ENCODE results near the gene KDM6B. TPM values are rescaled to one million over a fixed set of nuclear protein-coding genes. Genes with fewer than 3 reads are reported as not detected.

KDM6B gene
- polyA plus RNA-seq, 4 donors: 8.4 to 26.1 (median 16.7) TPM

- whole genome bisulfite sequencing, 3 donors: 76 to 86% (median 81%) methylated on average over 9 of the region's 9 CpGs
- no peak for FAIRE-seq
- H3K27ac ChIP-seq (ENCODE audit: low read depth in 1 of 3, low read length in 2 of 3): no peak overlapping the region
- no peak overlapping the region for H3K4me3 ChIP-seq (ENCODE audit: low read depth in 1 of 3, low read length in 3 of 3)
- no peaks in the 10 kb centered on the region for H3K4me1 ChIP-seq (ENCODE audit: control insufficient read depth in 3 of 3, insufficient read depth in 2 of 3, low read depth in 1 of 3, low read length in 2 of 3)
- no peaks in the 10 kb centered on the region for H3K9me3 ChIP-seq (ENCODE audit: control insufficient read depth in 2 of 2, insufficient read depth in 1 of 2, low read depth in 1 of 2, low read length in 1 of 2)
- no peak for DNase-seq
- peaks cover 0 to 3% (median 0%) of the 10 kb centered on the region in 3 donors for H3K27me3 ChIP-seq (ENCODE audit: control insufficient read depth in 3 of 3, insufficient read depth in 3 of 3, low read length in 3 of 3)
- no peaks in the 10 kb centered on the region for H3K36me3 ChIP-seq (ENCODE audit: control insufficient read depth in 3 of 3, insufficient read depth in 2 of 3, low read depth in 1 of 3, low read length in 3 of 3)
Observed at GRCh38 chr17:7817643-7817964, 16.4 kb upstream of the KDM6B start.

GRCh38 chr17:7818026-7818425 lies 16.0 kb upstream of the KDM6B start:
- Histone ChIP-seq H3K9me3 (ENCODE audit: control insufficient read depth in 2 of 2, insufficient read depth in 1 of 2, low read depth in 1 of 2, low read length in 1 of 2) (no peaks in the 10 kb centered on the region), H3K4me1 (ENCODE audit: control insufficient read depth in 3 of 3, insufficient read depth in 2 of 3, low read depth in 1 of 3, low read length in 2 of 3) (no peaks in the 10 kb centered on the region), H3K4me3 (ENCODE audit: low read depth in 1 of 3, low read length in 3 of 3) (no peak overlapping the region), H3K36me3 (ENCODE audit: control insufficient read depth in 3 of 3, insufficient read depth in 2 of 3, low read depth in 1 of 3, low read length in 3 of 3) (no peaks in the 10 kb centered on the region), H3K27ac (ENCODE audit: low read depth in 1 of 3, low read length in 2 of 3) (no peak overlapping the region), H3K27me3 (ENCODE audit: control insufficient read depth in 3 of 3, insufficient read depth in 3 of 3, low read length in 3 of 3) (peaks cover 0 to 3% (median 0%) of the 10 kb centered on the region in 3 donors)
- 85 to 91% (median 87%) methylated on average over 10 of the region's 10 CpGs for WGBS, 3 donors
- DNase-seq (no peak), FAIRE-seq (no peak)

- Histone ChIP-seq H3K27me3 (ENCODE audit: control insufficient read depth in 3 of 3, insufficient read depth in 3 of 3, low read length in 3 of 3) (peaks cover 0 to 9% (median 0%) of the 10 kb centered on the region in 3 donors), H3K36me3 (ENCODE audit: control insufficient read depth in 3 of 3, insufficient read depth in 2 of 3, low read depth in 1 of 3, low read length in 3 of 3) (no peaks in the 10 kb centered on the region), H3K4me3 (ENCODE audit: low read depth in 1 of 3, low read length in 3 of 3) (no peak overlapping the region), H3K9me3 (ENCODE audit: control insufficient read depth in 2 of 2, insufficient read depth in 1 of 2, low read depth in 1 of 2, low read length in 1 of 2) (no peaks in the 10 kb centered on the region), H3K4me1 (ENCODE audit: control insufficient read depth in 3 of 3, insufficient read depth in 2 of 3, low read depth in 1 of 3, low read length in 2 of 3) (no peaks in the 10 kb centered on the region), H3K27ac (ENCODE audit: low read depth in 1 of 3, low read length in 2 of 3) (no peak overlapping the region)
- 86 to 90% (median 88%) methylated on average over 25 to 27 of the region's 27 CpGs for WGBS, 3 donors
- DNase-seq (no peak), FAIRE-seq (no peak)
Observed at GRCh38 chr17:7818746-7819645, 15.0 kb upstream of the KDM6B start.

GRCh38 chr17:7820231-7820630 lies 13.8 kb upstream of the KDM6B start:
- no peak overlapping the region for H3K27ac ChIP-seq (ENCODE audit: low read depth in 1 of 3, low read length in 2 of 3)
- DNase-seq (no peak), FAIRE-seq (no peak)
- no peaks in the 10 kb centered on the region for H3K36me3 ChIP-seq (ENCODE audit: control insufficient read depth in 3 of 3, insufficient read depth in 2 of 3, low read depth in 1 of 3, low read length in 3 of 3)
- 78 to 84% (median 79%) methylated on average over 5 of the region's 5 CpGs for WGBS, 3 donors
- no peak overlapping the region for H3K4me3 ChIP-seq (ENCODE audit: low read depth in 1 of 3, low read length in 3 of 3)
- H3K4me1 ChIP-seq (ENCODE audit: control insufficient read depth in 3 of 3, insufficient read depth in 2 of 3, low read depth in 1 of 3, low read length in 2 of 3): no peaks in the 10 kb centered on the region
- H3K27me3 ChIP-seq (ENCODE audit: control insufficient read depth in 3 of 3, insufficient read depth in 3 of 3, low read length in 3 of 3): peaks cover 0 to 16% (median 0%) of the 10 kb centered on the region in 3 donors
- no peaks in the 10 kb centered on the region for H3K9me3 ChIP-seq (ENCODE audit: control insufficient read depth in 2 of 2, insufficient read depth in 1 of 2, low read depth in 1 of 2, low read length in 1 of 2)

- H3K36me3 ChIP-seq (ENCODE audit: control insufficient read depth in 3 of 3, insufficient read depth in 2 of 3, low read depth in 1 of 3, low read length in 3 of 3): no peaks in the 10 kb centered on the region
- H3K4me1 ChIP-seq (ENCODE audit: control insufficient read depth in 3 of 3, insufficient read depth in 2 of 3, low read depth in 1 of 3, low read length in 2 of 3): no peaks in the 10 kb centered on the region
- FAIRE-seq: no peak
- WGBS, 3 donors: 75 to 80% (median 78%) methylated on average over 14 of the region's 14 CpGs
- H3K9me3 ChIP-seq (ENCODE audit: control insufficient read depth in 2 of 2, insufficient read depth in 1 of 2, low read depth in 1 of 2, low read length in 1 of 2): no peaks in the 10 kb centered on the region
- H3K27ac ChIP-seq (ENCODE audit: low read depth in 1 of 3, low read length in 2 of 3): no peak overlapping the region
- no peak for DNase-seq
- H3K27me3 ChIP-seq (ENCODE audit: control insufficient read depth in 3 of 3, insufficient read depth in 3 of 3, low read length in 3 of 3): peaks cover 0 to 23% (median 0%) of the 10 kb centered on the region in 3 donors
- H3K4me3 ChIP-seq (ENCODE audit: low read depth in 1 of 3, low read length in 3 of 3): no peak overlapping the region
Observed at GRCh38 chr17:7822126-7822525, 11.9 kb upstream of the KDM6B start.

- H3K27me3 ChIP-seq (ENCODE audit: control insufficient read depth in 3 of 3, insufficient read depth in 3 of 3, low read length in 3 of 3): peaks cover 0 to 28% (median 0%) of the 10 kb centered on the region in 3 donors
- H3K36me3 ChIP-seq (ENCODE audit: control insufficient read depth in 3 of 3, insufficient read depth in 2 of 3, low read depth in 1 of 3, low read length in 3 of 3): no peaks in the 10 kb centered on the region
- 81 to 88% (median 84%) methylated on average over 20 of the region's 20 CpGs for WGBS, 3 donors
- H3K9me3 ChIP-seq (ENCODE audit: control insufficient read depth in 2 of 2, insufficient read depth in 1 of 2, low read depth in 1 of 2, low read length in 1 of 2): no peaks in the 10 kb centered on the region
- FAIRE-seq (no peak), DNase-seq (no peak)
- no peaks in the 10 kb centered on the region for H3K4me1 ChIP-seq (ENCODE audit: control insufficient read depth in 3 of 3, insufficient read depth in 2 of 3, low read depth in 1 of 3, low read length in 2 of 3)
- H3K4me3 ChIP-seq (ENCODE audit: low read depth in 1 of 3, low read length in 3 of 3): no peak overlapping the region
- H3K27ac ChIP-seq (ENCODE audit: low read depth in 1 of 3, low read length in 2 of 3): no peak overlapping the region
Observed at GRCh38 chr17:7823581-7824001, 10.4 kb upstream of the KDM6B start.

GRCh38 chr17:7824021-7824924 lies 9.7 kb upstream of the KDM6B start:
- H3K4me1 ChIP-seq (ENCODE audit: control insufficient read depth in 3 of 3, insufficient read depth in 2 of 3, low read depth in 1 of 3, low read length in 2 of 3): no peaks in the 10 kb centered on the region
- H3K27ac ChIP-seq (ENCODE audit: low read depth in 1 of 3, low read length in 2 of 3): no peak overlapping the region
- no peaks in the 10 kb centered on the region for H3K9me3 ChIP-seq (ENCODE audit: control insufficient read depth in 2 of 2, insufficient read depth in 1 of 2, low read depth in 1 of 2, low read length in 1 of 2)
- no peaks in the 10 kb centered on the region for H3K36me3 ChIP-seq (ENCODE audit: control insufficient read depth in 3 of 3, insufficient read depth in 2 of 3, low read depth in 1 of 3, low read length in 3 of 3)
- WGBS, 3 donors: 38 to 79% (median 60%) methylated on average over 9 of the region's 9 CpGs
- peaks cover 0 to 28% (median 0%) of the 10 kb centered on the region in 3 donors for H3K27me3 ChIP-seq (ENCODE audit: control insufficient read depth in 3 of 3, insufficient read depth in 3 of 3, low read length in 3 of 3)
- no peak overlapping the region for H3K4me3 ChIP-seq (ENCODE audit: low read depth in 1 of 3, low read length in 3 of 3)
- FAIRE-seq: no peak
- DNase-seq: no peak

- H3K27me3 ChIP-seq (ENCODE audit: control insufficient read depth in 3 of 3, insufficient read depth in 3 of 3, low read length in 3 of 3): peaks cover 0 to 25% (median 0%) of the 10 kb centered on the region in 3 donors
- H3K9me3 ChIP-seq (ENCODE audit: control insufficient read depth in 2 of 2, insufficient read depth in 1 of 2, low read depth in 1 of 2, low read length in 1 of 2): no peaks in the 10 kb centered on the region
- H3K4me1 ChIP-seq (ENCODE audit: control insufficient read depth in 3 of 3, insufficient read depth in 2 of 3, low read depth in 1 of 3, low read length in 2 of 3): no peaks in the 10 kb centered on the region
- H3K27ac ChIP-seq (ENCODE audit: low read depth in 1 of 3, low read length in 2 of 3): no peak overlapping the region
- 19 to 38% (median 30%) methylated on average over 12 of the region's 12 CpGs for WGBS, 3 donors
- DNase-seq: no peak
- no peak overlapping the region for H3K4me3 ChIP-seq (ENCODE audit: low read depth in 1 of 3, low read length in 3 of 3)
- H3K36me3 ChIP-seq (ENCODE audit: control insufficient read depth in 3 of 3, insufficient read depth in 2 of 3, low read depth in 1 of 3, low read length in 3 of 3): no peaks in the 10 kb centered on the region
- FAIRE-seq: no peak
Observed at GRCh38 chr17:7825206-7825990, 8.6 kb upstream of the KDM6B start.
